ENCODE results near the gene SLC9B2. TPM values are rescaled to one million over a fixed set of nuclear protein-coding genes. Genes with fewer than 3 reads are reported as not detected.

Gene SLC9B2
- total RNA-seq, 1 donor from 2014 or later: 4.0 TPM

DNA sequence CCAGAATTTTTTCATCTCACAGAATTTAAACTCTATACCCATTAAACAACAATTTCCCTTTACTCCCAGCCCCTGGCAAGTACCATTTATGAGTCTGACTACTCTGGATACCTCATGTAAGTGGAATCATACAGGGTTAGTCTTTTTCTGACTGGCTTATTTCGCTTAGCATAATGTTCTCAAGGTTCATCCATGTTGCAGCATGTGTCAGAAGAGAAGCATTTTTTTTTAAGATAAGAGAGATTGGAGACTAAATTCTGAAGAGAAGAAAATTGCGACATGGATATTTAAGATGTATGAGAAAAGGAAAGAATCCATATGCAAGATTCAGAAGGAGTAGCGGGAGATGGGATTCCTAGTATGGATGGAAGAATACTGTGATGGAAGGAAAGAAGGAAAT, 45.8 kb downstream of the SLC9B2 start:
- Mint-ChIP-seq H3K4me3 (ENCODE audit: low read depth) (no peak overlapping the region), H3K4me1 (ENCODE audit: low read depth) (no peaks in the 10 kb centered on the region)

DNA sequence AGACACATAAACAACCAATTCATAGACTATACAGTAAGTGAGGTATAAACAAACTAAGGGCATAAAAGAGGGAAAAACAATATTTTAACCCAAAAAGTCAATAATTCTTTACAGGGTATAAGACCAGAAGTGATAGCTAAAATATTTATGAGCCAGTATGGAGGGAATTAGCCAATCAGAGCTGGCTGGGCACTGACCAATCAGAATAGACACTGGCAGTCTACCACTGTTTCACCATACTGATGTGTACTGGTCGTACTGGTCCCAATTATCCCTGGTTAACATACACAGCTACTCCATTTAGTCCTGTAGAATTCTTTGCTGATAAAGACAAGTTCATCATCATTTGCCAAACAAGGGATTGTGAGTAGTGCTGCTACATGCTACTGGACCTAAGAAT, 47.3 kb downstream of the SLC9B2 start:
- no peaks in the 10 kb centered on the region for H3K9me3 Mint-ChIP-seq (ENCODE audit: low read depth)
- no peak for DNase-seq (ENCODE audit: low spot score, unreplicated experiment)
- H3K27me3 Mint-ChIP-seq: no peaks in the 10 kb centered on the region
- no peaks in the 10 kb centered on the region for H3K4me1 Mint-ChIP-seq (ENCODE audit: low read depth)
- no peak overlapping the region for H3K27ac Mint-ChIP-seq
- H3K36me3 Mint-ChIP-seq (ENCODE audit: insufficient read depth): no peaks in the 10 kb centered on the region
- TF ChIP-seq, protein P1, sequence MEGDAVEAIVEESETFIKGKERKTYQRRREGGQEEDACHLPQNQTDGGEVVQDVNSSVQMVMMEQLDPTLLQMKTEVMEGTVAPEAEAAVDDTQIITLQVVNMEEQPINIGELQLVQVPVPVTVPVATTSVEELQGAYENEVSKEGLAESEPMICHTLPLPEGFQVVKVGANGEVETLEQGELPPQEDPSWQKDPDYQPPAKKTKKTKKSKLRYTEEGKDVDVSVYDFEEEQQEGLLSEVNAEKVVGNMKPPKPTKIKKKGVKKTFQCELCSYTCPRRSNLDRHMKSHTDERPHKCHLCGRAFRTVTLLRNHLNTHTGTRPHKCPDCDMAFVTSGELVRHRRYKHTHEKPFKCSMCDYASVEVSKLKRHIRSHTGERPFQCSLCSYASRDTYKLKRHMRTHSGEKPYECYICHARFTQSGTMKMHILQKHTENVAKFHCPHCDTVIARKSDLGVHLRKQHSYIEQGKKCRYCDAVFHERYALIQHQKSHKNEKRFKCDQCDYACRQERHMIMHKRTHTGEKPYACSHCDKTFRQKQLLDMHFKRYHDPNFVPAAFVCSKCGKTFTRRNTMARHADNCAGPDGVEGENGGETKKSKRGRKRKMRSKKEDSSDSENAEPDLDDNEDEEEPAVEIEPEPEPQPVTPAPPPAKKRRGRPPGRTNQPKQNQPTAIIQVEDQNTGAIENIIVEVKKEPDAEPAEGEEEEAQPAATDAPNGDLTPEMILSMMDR (IDR thresholded peaks at IDR 0.05; ENCODE audit: unreplicated experiment): no peak
- H3K4me3 Mint-ChIP-seq (ENCODE audit: low read depth): no peak overlapping the region

More for the DNA sequence above, 45.8 kb downstream of the SLC9B2 start:
- Mint-ChIP-seq H3K9me3 (ENCODE audit: low read depth) (no peaks in the 10 kb centered on the region), H3K36me3 (ENCODE audit: insufficient read depth) (no peaks in the 10 kb centered on the region), H3K27me3 (no peaks in the 10 kb centered on the region), H3K27ac (no peak overlapping the region)
- TF ChIP-seq, protein P1 (IDR thresholded peaks at IDR 0.05; ENCODE audit: unreplicated experiment): no peak
- no peak for DNase-seq (ENCODE audit: low spot score, unreplicated experiment)

DNA sequence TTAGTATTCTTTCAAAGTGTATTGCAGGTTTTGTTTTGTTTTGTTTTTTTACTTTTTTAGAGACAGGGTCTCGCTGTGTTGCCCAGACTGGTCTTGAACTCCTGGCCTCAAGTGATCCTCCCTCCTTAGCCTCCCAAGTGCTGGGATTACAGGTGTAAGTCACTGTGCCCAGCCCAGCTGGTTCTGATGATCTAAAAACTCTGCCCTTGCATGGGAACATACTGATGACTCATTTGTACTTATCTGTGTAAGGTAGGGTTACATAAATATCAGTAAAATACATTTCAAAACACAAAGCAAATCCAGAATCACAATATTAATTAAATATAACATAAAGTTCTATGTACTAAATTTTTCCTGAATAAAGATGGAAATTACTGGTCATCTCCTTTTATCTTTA, 49.7 kb downstream of the SLC9B2 start:
- H3K4me3 Mint-ChIP-seq (ENCODE audit: low read depth): no peak overlapping the region
- TF ChIP-seq, protein P1 (IDR thresholded peaks at IDR 0.05; ENCODE audit: unreplicated experiment): no peak
- H3K27me3 Mint-ChIP-seq: no peaks in the 10 kb centered on the region
- H3K9me3 Mint-ChIP-seq (ENCODE audit: low read depth): no peaks in the 10 kb centered on the region
- H3K36me3 Mint-ChIP-seq (ENCODE audit: insufficient read depth): no peaks in the 10 kb centered on the region
- no peaks in the 10 kb centered on the region for H3K4me1 Mint-ChIP-seq (ENCODE audit: low read depth)
- H3K27ac Mint-ChIP-seq: no peak overlapping the region
- DNase-seq (ENCODE audit: low spot score, unreplicated experiment): no peak

DNA sequence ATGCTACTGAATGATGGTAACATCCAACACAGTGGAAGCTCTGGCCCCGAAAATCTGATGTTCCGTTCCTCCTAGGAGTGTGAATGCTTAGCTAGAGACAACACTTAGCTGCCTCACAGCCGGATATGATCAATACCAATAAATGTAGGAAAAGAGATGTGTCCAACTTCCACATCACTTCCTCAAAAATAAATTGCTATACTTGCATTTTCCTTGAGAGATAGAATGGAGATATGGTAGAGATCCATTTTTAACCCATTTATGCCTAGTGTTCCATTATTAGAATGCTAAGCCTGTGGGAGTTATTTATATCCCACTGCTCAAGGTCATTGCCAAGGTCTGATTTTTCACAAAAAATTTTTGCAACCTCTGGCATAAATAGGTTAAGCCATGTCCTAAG, 51.6 kb downstream of the SLC9B2 start:
- TF ChIP-seq, protein P1 (IDR thresholded peaks at IDR 0.05; ENCODE audit: unreplicated experiment): no peak
- no peaks in the 10 kb centered on the region for H3K9me3 Mint-ChIP-seq (ENCODE audit: low read depth)
- no peaks in the 10 kb centered on the region for H3K36me3 Mint-ChIP-seq (ENCODE audit: insufficient read depth)
- DNase-seq (ENCODE audit: low spot score, unreplicated experiment): no peak
- H3K4me1 Mint-ChIP-seq (ENCODE audit: low read depth): peaks cover 4% of the 10 kb centered on the region
- H3K4me3 Mint-ChIP-seq (ENCODE audit: low read depth): no peak overlapping the region
- no peak overlapping the region for H3K27ac Mint-ChIP-seq
- H3K27me3 Mint-ChIP-seq: no peaks in the 10 kb centered on the region

DNA sequence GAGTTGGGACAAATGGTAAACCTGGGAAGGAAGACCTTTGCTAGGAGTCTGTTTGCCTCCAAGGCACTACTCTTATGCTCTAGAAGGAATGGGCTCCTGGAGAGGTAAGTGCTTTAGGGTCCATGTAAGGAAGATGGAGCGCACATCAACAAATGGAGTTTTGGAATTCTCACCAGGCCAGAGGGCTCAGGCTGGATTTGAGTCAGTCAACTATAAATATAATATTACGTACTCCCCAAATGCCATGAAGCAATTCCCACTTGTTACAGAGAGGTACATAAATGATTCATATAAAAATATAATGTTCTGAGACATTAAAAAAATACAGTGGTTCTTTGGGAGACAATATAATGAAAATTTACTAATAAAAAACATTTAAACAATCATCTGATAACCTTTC, 55.4 kb downstream of the SLC9B2 start:
- TF ChIP-seq, protein P1 (IDR thresholded peaks at IDR 0.05; ENCODE audit: unreplicated experiment): no peak
- no peak for DNase-seq (ENCODE audit: low spot score, unreplicated experiment)
- no peak overlapping the region for H3K27ac Mint-ChIP-seq
- H3K4me3 Mint-ChIP-seq (ENCODE audit: low read depth): no peak overlapping the region
- peaks cover 11% of the 10 kb centered on the region for H3K4me1 Mint-ChIP-seq (ENCODE audit: low read depth)
- no peaks in the 10 kb centered on the region for H3K9me3 Mint-ChIP-seq (ENCODE audit: low read depth)
- H3K36me3 Mint-ChIP-seq (ENCODE audit: insufficient read depth): no peaks in the 10 kb centered on the region
- H3K27me3 Mint-ChIP-seq: no peaks in the 10 kb centered on the region

All from progenitor cell of endocrine pancreas (in vitro differentiated cells).